Suprapubic skin (tissue), 4 donors: ENCODE data around the gene PSAP. TPM values are rescaled to one million over a fixed set of nuclear protein-coding genes. Genes with fewer than 3 reads are reported as not detected.
A peak's percentile ranks its signal among the peaks of the same experiment; 100 is the strongest.

ENCODE experiments used
- DNase-seq, 2 donors: peaks; one replicate each; pipeline ENCODE4 v3.0.0-alpha.2; 2019; ENCODE audit warnings: low spot score in 2 of 2
- H3K27ac ChIP-seq: fragments of 200-600 bp; sonication (generic); one replicate; pipeline ENCODE4 v1.5.1; 2019
- H3K27me3 ChIP-seq: fragments of 200-600 bp; sonication (generic); one replicate; pipeline ENCODE4 v1.5.1; 2019
- H3K36me3 ChIP-seq: fragments of 200-600 bp; sonication (generic); one replicate; pipeline ENCODE4 v1.5.1; 2019
- H3K4me1 ChIP-seq: fragments of 200-600 bp; sonication (generic); one replicate; pipeline ENCODE4 v1.5.1; 2019
- H3K4me3 ChIP-seq: fragments of 200-600 bp; sonication (generic); one replicate; pipeline ENCODE4 v1.5.1; 2019; ENCODE audit warnings: mild to moderate bottlenecking
- H3K9me3 ChIP-seq: fragments of 200-600 bp; sonication (generic); one replicate; pipeline ENCODE4 v1.5.1; 2019
- EP300 ChIP-seq: sonication (generic); formaldehyde crosslinking; IDR thresholded peaks from one replicate; pipeline ENCODE4 v1.6.1; 2017; ENCODE audit warnings: antibody characterized with exemption
- POLR2A ChIP-seq, 2 donors: fragments of 450-650 bp; IDR thresholded peaks; one replicate each; pipeline ENCODE4 v1.6.1; 2017; ENCODE audit warnings: antibody characterized with exemption in 2 of 2, mild to moderate bottlenecking in 2 of 2, moderate library complexity in 2 of 2
- POLR2AphosphoS5 ChIP-seq, 3 donors: sonication (generic); formaldehyde crosslinking; IDR thresholded peaks; one replicate each; pipeline ENCODE4 v1.6.1; 2017; ENCODE audit warnings: antibody characterized with exemption in 3 of 3
- WGBS: methylation state at CpG from one replicate; pipeline ENCODE4 v1.1.5; 2018; 5-methylcytosine and 5-hydroxymethylcytosine counted together
- total RNA-seq, 4 donors: library from RNA; depleted of rRNA; stranded (reverse); fragments of >200 nt; gene quantifications; one replicate each; pipeline ENCODE4 v1.1.0, GENCODE V29; 2016
- TF ChIP-seq, protein P1 (sequence below), 2 donors: fragments of 200-600 bp in 1 of 2; fragments of 450-650 bp in 1 of 2; sonication (generic) in 1 of 2; IDR thresholded peaks; one replicate each; pipeline ENCODE4 v1.5.1; 2016 to 2019; ENCODE audit warnings: antibody characterized with exemption in 2 of 2, mild to moderate bottlenecking in 1 of 2, moderate library complexity in 1 of 2

The PSAP gene
- total RNA-seq, 4 donors from 2014 or later = 391 to 548 (median 468) TPM

DNA sequence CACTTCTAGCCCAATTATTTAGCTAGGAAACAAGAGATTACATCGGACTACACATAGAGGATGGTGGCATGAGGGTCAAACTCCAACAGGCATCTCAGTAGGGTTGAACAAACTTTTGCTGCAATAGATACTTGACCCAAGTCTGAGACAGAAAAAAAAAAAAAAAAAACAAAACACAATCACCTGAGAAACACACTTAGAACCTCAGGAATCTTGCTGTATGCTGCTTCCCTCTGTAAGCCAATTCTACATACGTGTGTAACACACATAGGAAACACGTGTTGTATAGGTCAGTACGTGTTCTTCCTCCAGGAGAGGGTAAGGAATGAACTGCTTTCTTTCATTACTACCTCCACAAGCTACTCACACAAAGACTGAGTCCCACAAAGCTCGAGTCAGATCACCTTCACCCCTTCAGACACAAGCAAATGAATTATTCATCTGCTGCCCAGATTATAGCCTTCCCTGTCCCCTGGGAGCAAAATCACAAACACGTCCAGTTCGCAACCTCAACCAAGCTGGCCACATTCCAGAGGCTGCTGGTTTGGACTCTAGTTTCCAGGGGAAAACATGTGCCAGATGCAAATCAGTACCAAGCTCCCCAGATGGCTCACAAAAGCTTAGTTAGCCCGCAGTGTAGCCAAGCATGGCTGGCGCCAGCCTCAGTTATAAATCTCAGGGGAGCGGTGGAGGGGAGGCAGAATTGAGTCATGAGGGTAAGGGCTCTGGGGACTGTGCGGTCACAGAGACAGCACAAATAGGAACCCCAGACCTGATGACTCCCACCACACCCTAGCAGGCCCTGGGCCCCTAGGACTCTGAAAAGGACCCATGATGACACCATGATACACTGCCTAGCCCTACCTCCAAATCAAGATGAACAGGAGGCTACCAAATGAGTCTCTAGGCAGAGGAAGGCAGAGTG is 15.1 kb downstream of the PSAP start:
- H3K36me3 ChIP-seq = peaks cover 24% of the 10 kb centered on the region
- H3K4me1 ChIP-seq = peaks cover 69% of the 10 kb centered on the region
- H3K27ac ChIP-seq = peak overlapping the region; percentile 72
- WGBS = 46% methylated on average over 11 of the region's 11 CpGs
- H3K9me3 ChIP-seq = no peaks in the 10 kb centered on the region
- TF ChIP-seq POLR2A (IDR thresholded peaks at IDR 0.05) (no peak), POLR2AphosphoS5 (IDR thresholded peaks at IDR 0.05) (no peak), EP300 (no peak)
- TF ChIP-seq, protein P1, sequence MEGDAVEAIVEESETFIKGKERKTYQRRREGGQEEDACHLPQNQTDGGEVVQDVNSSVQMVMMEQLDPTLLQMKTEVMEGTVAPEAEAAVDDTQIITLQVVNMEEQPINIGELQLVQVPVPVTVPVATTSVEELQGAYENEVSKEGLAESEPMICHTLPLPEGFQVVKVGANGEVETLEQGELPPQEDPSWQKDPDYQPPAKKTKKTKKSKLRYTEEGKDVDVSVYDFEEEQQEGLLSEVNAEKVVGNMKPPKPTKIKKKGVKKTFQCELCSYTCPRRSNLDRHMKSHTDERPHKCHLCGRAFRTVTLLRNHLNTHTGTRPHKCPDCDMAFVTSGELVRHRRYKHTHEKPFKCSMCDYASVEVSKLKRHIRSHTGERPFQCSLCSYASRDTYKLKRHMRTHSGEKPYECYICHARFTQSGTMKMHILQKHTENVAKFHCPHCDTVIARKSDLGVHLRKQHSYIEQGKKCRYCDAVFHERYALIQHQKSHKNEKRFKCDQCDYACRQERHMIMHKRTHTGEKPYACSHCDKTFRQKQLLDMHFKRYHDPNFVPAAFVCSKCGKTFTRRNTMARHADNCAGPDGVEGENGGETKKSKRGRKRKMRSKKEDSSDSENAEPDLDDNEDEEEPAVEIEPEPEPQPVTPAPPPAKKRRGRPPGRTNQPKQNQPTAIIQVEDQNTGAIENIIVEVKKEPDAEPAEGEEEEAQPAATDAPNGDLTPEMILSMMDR (IDR thresholded peaks at IDR 0.05) = no peak
- peak in 1 of 2 donors; percentile 83 for DNase-seq
- H3K27me3 ChIP-seq = no peaks in the 10 kb centered on the region
- no peak overlapping the region for H3K4me3 ChIP-seq

DNA sequence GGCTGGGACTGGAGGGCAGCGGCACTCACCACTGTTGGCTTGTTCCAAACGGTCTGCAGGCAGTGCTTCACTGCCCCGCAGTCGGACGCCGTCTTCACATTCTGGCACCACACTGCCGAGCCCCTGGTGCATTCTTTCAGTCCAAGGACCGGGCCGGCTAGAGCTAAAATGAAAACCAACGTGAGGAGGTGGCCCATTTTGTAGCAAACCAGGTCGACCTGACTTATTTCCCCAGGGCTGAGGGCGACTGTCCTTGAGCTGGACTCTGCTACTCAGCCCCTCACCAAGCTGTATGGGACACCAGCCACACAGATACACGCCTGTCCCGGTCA is 16.7 kb downstream of the PSAP start:
- H3K27ac ChIP-seq = no peak overlapping the region
- no peaks in the 10 kb centered on the region for H3K27me3 ChIP-seq
- no peaks in the 10 kb centered on the region for H3K9me3 ChIP-seq
- H3K4me1 ChIP-seq = peaks cover 53% of the 10 kb centered on the region
- peak in 1 of 2 donors; percentile 43 for DNase-seq
- no peak overlapping the region for H3K4me3 ChIP-seq
- TF ChIP-seq EP300 (no peak), POLR2AphosphoS5 (IDR thresholded peaks at IDR 0.05) (no peak), POLR2A (IDR thresholded peaks at IDR 0.05) (no peak)
- TF ChIP-seq, protein P1 (IDR thresholded peaks at IDR 0.05) = no peak
- WGBS = 87% methylated on average over 12 of the region's 14 CpGs
- peaks cover 41% of the 10 kb centered on the region for H3K36me3 ChIP-seq

DNA sequence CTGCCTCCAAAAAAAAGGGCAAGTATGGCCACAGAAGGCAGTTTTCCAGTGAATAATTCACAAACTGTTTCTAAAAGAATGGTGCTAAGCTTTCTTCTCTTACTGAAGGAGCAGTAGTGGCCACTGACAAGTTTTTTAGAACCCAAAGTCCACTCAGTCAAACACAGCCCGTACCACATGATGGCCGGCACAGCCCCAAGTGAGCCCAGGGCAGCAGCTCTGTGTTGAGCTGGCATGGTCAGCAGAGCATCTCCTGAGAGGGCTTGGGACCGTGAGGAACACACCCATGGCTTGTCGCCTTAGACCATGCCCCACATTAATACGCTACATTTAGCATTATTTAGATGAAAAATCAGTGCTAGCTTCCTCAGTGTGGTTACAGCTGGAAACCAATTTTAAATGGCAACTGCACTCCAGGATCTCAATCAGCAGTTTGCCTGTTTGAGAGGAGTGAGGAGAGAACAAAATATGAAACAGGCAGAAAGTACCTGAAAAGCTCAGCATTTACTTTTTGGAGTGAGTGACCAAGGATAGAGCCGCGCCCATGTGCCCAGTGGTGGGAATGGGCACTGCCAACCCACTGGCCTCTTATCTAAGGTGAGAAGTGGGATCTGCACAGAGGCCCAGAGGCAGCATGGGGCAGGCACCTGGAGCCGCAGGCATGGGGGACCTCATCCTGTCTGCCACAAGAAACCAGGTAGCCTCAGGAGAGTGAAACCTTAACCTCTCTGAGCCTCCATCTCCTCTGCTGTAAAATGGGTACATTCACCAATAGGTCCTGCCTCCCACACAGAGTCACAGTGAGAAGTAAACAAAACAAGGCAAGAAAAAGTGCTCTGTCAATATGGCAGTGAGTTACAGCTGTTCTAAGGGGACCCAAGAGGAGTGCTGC is 17.4 kb downstream of the PSAP start:
- no peak overlapping the region for H3K4me3 ChIP-seq
- DNase-seq = peak in 1 of 2 donors; percentile 55
- H3K27me3 ChIP-seq = no peaks in the 10 kb centered on the region
- peaks cover 47% of the 10 kb centered on the region for H3K36me3 ChIP-seq
- WGBS = 96% methylated on average over 8 of the region's 8 CpGs
- no peaks in the 10 kb centered on the region for H3K9me3 ChIP-seq
- peaks cover 47% of the 10 kb centered on the region for H3K4me1 ChIP-seq
- H3K27ac ChIP-seq = no peak overlapping the region
- TF ChIP-seq POLR2A (IDR thresholded peaks at IDR 0.05) = no peak
- no peak for TF ChIP-seq POLR2AphosphoS5 (IDR thresholded peaks at IDR 0.05)
- no peak for TF ChIP-seq EP300
- TF ChIP-seq, protein P1 (IDR thresholded peaks at IDR 0.05) = no peak

DNA sequence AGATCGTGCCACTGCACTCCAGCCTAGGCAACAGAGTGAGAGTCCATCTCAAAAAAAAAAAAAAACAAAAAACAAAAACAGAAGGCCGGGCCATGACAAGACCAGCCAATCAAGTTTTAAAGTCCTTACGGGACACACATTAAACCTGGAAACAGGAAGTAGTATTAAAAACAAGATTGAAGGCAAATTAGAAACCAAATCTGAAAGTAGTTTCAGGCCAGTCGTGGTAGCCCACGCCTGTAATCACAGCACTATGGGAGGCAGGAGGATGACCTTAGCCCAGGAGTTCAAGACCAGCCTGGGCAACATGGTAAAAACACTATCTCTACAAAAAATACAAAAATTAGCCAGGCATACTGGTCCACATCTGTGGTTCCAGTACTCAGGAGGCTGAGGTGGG is 18.1 kb downstream of the PSAP start:
- 79% methylated on average over 5 of the region's 5 CpGs for WGBS
- DNase-seq = no peak
- peaks cover 54% of the 10 kb centered on the region for H3K36me3 ChIP-seq
- no peaks in the 10 kb centered on the region for H3K27me3 ChIP-seq
- no peaks in the 10 kb centered on the region for H3K9me3 ChIP-seq
- H3K4me1 ChIP-seq = peaks cover 39% of the 10 kb centered on the region
- TF ChIP-seq EP300 (no peak), POLR2AphosphoS5 (IDR thresholded peaks at IDR 0.05) (no peak), POLR2A (IDR thresholded peaks at IDR 0.05) (no peak)
- TF ChIP-seq, protein P1 (IDR thresholded peaks at IDR 0.05) = no peak
- H3K27ac ChIP-seq = no peak overlapping the region
- H3K4me3 ChIP-seq = no peak overlapping the region
